Stimulated activated CD8-positive, alpha-beta memory T cell treated with anti-CD3 and anti-CD28 coated beads, Interleukin-4, amount 100 ng/mL, for 48 hours (primary cell): ENCODE measurements around the gene UGT1A6.

Source experiments
- DNase-seq: peaks from one replicate; pipeline ENCODE4 v3.0.0-alpha.2; 2020

The UGT1A6 gene

GRCh38 chr2:233822101-233822771 lies 129.5 kb downstream of the UGT1A6 start:
- peak; percentile 16 for DNase-seq
